Cardiac muscle cell (in vitro differentiated cells and primary cell): ENCODE measurements around the gene CA10. TPM values are rescaled to one million over a fixed set of nuclear protein-coding genes. Genes with fewer than 3 reads are reported as not detected.

ENCODE experiments used
- DNase-seq, 2 donors: peaks; one replicate each; pipeline versions ENCODE4 v3.0.0 to v3.0.0-alpha.2; 2010 to 2017; ENCODE audit warnings: low read depth in 1 of 2, low spot score in 1 of 2
- H3K27ac ChIP-seq: fragments of 200-600 bp; sonication (generic); 2 replicates; pipeline ENCODE4 v1.5.1; 2016
- H3K27me3 ChIP-seq: fragments of 200-600 bp; sonication (generic); 2 replicates; pipeline ENCODE4 v1.6.0; 2016; ENCODE audit warnings: control low read depth
- H3K36me3 ChIP-seq: fragments of 200-600 bp; sonication (generic); 2 replicates; pipeline ENCODE4 v1.5.1; 2016; ENCODE audit warnings: control low read depth
- H3K4me1 ChIP-seq: fragments of 200-600 bp; sonication (generic); 2 replicates; pipeline ENCODE4 v1.8.1; 2017; ENCODE audit warnings: low read depth, mild to moderate bottlenecking, mixed run types
- H3K4me3 ChIP-seq: fragments of 200-600 bp; sonication (generic); 2 replicates; pipeline ENCODE4 v1.5.1; 2016; ENCODE audit warnings: mild to moderate bottlenecking
- H3K9me3 ChIP-seq: fragments of 200-600 bp; sonication (generic); 2 replicates; pipeline ENCODE4 v1.5.1; 2017; ENCODE audit warnings: low read depth, mild to moderate bottlenecking, control low read depth
- CTCF ChIP-seq: IDR thresholded peaks from 2 replicates; pipeline ENCODE4 v1.5.1; 2012; ENCODE audit warnings: low read depth, mild to moderate bottlenecking, low read length
- polyA plus RNA-seq: library from polyadenylated mRNA; unstranded; fragments of >200 nt; fragmentation: Nextera tagmentation; extraction: Ambion mirVana; gene quantifications from 2 replicates; pipeline ENCODE4 v1.2.1, GENCODE V29; 2016
- total RNA-seq: library from RNA; depleted of rRNA; stranded (reverse); fragments of >200 nt; gene quantifications from 2 replicates; pipeline ENCODE4 v1.2.3, GENCODE V29; 2016

CA10 gene
- total and polyA plus RNA-seq, 2 experiments from 2014 or later: not detected

- Histone ChIP-seq H3K9me3 (no peaks in the 10 kb centered on the region), H3K36me3 (no peaks in the 10 kb centered on the region), H3K4me1 (peaks cover 5% of the 10 kb centered on the region), H3K4me3 (no peak overlapping the region), H3K27me3 (no peaks in the 10 kb centered on the region), H3K27ac (no peak overlapping the region)
- no peak for TF ChIP-seq CTCF
- no peak for DNase-seq
Measured at GRCh38 chr17:51604299-51605020, 554.1 kb downstream of the CA10 start.

DNA sequence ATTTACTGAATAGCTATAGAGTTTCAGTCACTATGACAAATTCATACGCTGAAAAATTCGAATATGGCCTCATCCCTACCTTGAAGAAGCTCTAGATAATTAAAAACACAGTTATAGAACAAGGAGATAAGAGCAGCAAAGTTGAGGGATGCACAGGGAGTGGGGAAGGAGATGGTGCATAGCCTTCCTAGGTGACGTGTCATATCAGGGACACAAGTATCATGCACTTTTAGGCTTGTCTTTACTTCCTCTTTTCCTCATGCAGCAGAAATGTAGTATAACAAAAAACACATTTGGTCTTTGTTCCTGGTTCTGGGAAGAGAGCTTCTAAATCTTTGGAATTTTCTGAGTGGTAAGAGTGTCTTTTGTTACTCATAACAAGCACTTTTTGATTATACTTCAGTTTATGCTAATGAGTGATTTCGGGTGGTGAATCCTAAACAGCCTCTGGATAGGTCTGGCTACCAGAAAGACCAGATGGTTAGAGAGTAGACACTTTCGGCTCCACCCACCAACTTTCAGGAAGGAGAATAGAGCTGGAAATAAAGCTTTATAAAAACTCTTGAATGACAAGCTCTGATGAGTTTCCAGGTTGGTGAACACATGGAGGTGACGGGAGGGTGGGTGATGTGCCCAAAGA lies 556.8 kb downstream of the CA10 start:
- H3K9me3 ChIP-seq: no peaks in the 10 kb centered on the region
- TF ChIP-seq CTCF: no peak
- DNase-seq: no peak
- H3K36me3 ChIP-seq: no peaks in the 10 kb centered on the region
- no peaks in the 10 kb centered on the region for H3K27me3 ChIP-seq
- no peak overlapping the region for H3K27ac ChIP-seq
- H3K4me3 ChIP-seq: no peak overlapping the region
- H3K4me1 ChIP-seq: peaks cover 5% of the 10 kb centered on the region

DNA sequence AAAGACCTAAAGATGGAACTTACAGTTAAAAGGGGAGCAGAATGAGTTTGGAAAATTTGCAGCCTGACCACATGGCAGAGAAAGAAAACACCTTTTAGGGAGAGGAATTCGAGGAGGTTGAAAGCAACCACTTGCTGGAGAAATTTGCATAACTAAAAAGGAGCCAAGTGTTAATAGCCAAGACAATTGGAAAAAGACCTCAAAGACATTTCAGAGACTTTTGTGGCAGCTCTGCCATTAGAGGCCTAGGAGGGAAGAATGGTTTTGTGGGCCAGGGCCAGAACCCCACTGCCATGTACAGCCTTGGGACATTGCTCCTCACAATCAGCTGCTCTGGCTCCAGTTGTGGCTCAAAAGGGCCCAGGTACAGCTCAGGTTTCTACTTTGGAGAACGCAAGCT lies 559.7 kb downstream of the CA10 start:
- H3K4me1 ChIP-seq: no peaks in the 10 kb centered on the region
- H3K9me3 ChIP-seq: no peaks in the 10 kb centered on the region
- TF ChIP-seq CTCF: no peak
- H3K27me3 ChIP-seq: no peaks in the 10 kb centered on the region
- H3K4me3 ChIP-seq: no peak overlapping the region
- DNase-seq: no peak
- no peak overlapping the region for H3K27ac ChIP-seq
- no peaks in the 10 kb centered on the region for H3K36me3 ChIP-seq

DNA sequence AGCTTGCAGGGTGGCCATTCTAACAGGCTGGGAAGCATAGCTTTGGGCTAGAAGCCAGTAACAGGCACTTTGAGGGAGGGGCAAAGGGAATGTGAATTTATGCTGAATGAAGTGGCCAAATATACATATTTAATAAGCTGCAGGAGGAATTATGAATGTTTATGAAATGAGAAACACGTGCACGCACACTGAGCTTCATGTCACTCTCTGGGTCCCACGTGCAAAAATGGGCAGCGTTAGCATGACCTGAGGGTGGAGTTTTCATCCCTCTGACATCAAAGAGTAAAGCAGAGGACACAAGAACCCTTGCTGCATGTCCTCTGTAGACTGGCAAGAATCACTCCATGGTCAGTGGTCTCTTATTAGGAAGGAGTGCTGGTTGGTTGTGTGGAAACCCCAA lies 561.2 kb downstream of the CA10 start:
- Histone ChIP-seq H3K9me3 (no peaks in the 10 kb centered on the region), H3K4me1 (no peaks in the 10 kb centered on the region), H3K36me3 (no peaks in the 10 kb centered on the region), H3K4me3 (no peak overlapping the region), H3K27ac (no peak overlapping the region), H3K27me3 (no peaks in the 10 kb centered on the region)
- no peak for DNase-seq
- TF ChIP-seq CTCF: no peak

GRCh38 chr17:51595826-51596398 lies 562.6 kb downstream of the CA10 start:
- Histone ChIP-seq H3K4me1 (no peaks in the 10 kb centered on the region), H3K36me3 (no peaks in the 10 kb centered on the region), H3K27ac (no peak overlapping the region), H3K27me3 (no peaks in the 10 kb centered on the region), H3K4me3 (no peak overlapping the region), H3K9me3 (no peaks in the 10 kb centered on the region)
- TF ChIP-seq CTCF: no peak
- peak in 1 of 2 donors; percentile 10 for DNase-seq
